ENCODE data around the gene DOCK9.

DOCK9 gene

GRCh38 chr13:98854448-98854847, 123.4 kb downstream of the DOCK9 start:
- H3K9ac ChIP-seq (ENCODE audit: low read length): no peak overlapping the region
- H3K27ac ChIP-seq (ENCODE audit: low read depth, low read length): no peak overlapping the region
- H3K36me3 ChIP-seq (ENCODE audit: insufficient read depth, low read length): peaks cover 34% of the 10 kb centered on the region
- H3K4me1 ChIP-seq (ENCODE audit: insufficient read depth, low read length): peaks cover 11% of the 10 kb centered on the region
- no peaks in the 10 kb centered on the region for H3K9me3 ChIP-seq (ENCODE audit: low read length)
- H3K27me3 ChIP-seq (ENCODE audit: control insufficient read depth in 1 of 2, insufficient read depth in 2 of 2, low read length in 2 of 2): no peaks in the 10 kb centered on the region
- H3K4me3 ChIP-seq (ENCODE audit: low read depth in 1 of 2, low read length in 2 of 2): no peak overlapping the region

DNA sequence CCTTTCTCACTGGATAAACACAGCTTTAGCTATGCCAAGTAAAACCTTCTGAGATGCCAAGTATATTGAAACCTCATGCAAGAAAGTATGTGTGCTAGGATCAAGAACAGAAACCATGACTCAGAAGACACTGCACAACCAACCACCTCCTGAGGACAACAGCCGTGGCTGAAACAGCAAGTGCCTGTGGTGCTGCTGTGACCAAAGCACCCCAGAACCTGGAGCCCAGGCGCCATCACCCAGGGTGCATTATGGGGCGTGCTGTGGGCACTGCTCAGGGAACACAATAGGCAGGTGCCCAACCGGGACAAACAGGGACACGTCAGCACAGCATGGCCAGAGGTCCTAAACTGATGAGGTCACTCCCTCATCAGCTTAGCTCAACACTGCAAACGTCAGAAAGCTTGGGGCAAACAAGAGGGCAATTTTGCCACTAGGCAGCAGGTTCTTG, 124.1 kb downstream of the DOCK9 start:
- Histone ChIP-seq H3K36me3 (ENCODE audit: insufficient read depth, low read length) (peaks cover 28% of the 10 kb centered on the region), H3K4me1 (ENCODE audit: insufficient read depth, low read length) (peaks cover 9% of the 10 kb centered on the region), H3K9me3 (ENCODE audit: low read length) (no peaks in the 10 kb centered on the region), H3K27me3 (ENCODE audit: control insufficient read depth in 1 of 2, insufficient read depth in 2 of 2, low read length in 2 of 2) (no peaks in the 10 kb centered on the region), H3K27ac (ENCODE audit: low read depth, low read length) (no peak overlapping the region), H3K4me3 (ENCODE audit: low read depth in 1 of 2, low read length in 2 of 2) (no peak overlapping the region), H3K9ac (ENCODE audit: low read length) (no peak overlapping the region)

DNA sequence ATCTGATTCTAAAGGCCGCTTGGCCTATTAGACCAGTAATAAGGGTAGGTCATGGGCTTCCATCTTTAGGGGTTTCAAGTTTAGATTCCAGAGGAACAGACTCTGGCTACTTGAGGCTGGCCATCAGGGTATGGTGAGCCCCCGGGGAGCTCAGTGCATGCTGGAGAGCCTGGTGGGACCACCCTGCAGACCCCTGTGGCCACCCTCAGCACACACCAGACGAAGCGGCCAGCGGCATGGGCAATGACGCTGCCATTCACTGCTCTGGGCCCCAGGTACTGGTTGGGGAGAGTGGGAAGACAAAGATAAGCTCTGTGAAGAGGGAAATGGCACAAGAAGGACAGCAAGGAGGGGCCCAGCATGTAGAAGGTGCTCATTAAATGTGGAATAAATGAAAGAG, 126.6 kb downstream of the DOCK9 start:
- H3K36me3 ChIP-seq (ENCODE audit: insufficient read depth, low read length): peaks cover 30% of the 10 kb centered on the region
- H3K4me1 ChIP-seq (ENCODE audit: insufficient read depth, low read length): no peaks in the 10 kb centered on the region
- H3K27me3 ChIP-seq (ENCODE audit: control insufficient read depth in 1 of 2, insufficient read depth in 2 of 2, low read length in 2 of 2): no peaks in the 10 kb centered on the region
- H3K9ac ChIP-seq (ENCODE audit: low read length): no peak overlapping the region
- H3K9me3 ChIP-seq (ENCODE audit: low read length): no peaks in the 10 kb centered on the region
- no peak overlapping the region for H3K4me3 ChIP-seq (ENCODE audit: low read depth in 1 of 2, low read length in 2 of 2)
- H3K27ac ChIP-seq (ENCODE audit: low read depth, low read length): no peak overlapping the region

- Histone ChIP-seq H3K4me1 (ENCODE audit: insufficient read depth, low read length) (no peaks in the 10 kb centered on the region), H3K9me3 (ENCODE audit: low read length) (no peaks in the 10 kb centered on the region), H3K4me3 (ENCODE audit: low read depth in 1 of 2, low read length in 2 of 2) (no peak overlapping the region), H3K9ac (ENCODE audit: low read length) (no peak overlapping the region), H3K27ac (ENCODE audit: low read depth, low read length) (no peak overlapping the region), H3K36me3 (ENCODE audit: insufficient read depth, low read length) (peaks cover 24% of the 10 kb centered on the region), H3K27me3 (ENCODE audit: control insufficient read depth in 1 of 2, insufficient read depth in 2 of 2, low read length in 2 of 2) (no peaks in the 10 kb centered on the region)
These were observed 129.1 kb downstream of the DOCK9 start for GRCh38 chr13:98848746-98849145.

DNA sequence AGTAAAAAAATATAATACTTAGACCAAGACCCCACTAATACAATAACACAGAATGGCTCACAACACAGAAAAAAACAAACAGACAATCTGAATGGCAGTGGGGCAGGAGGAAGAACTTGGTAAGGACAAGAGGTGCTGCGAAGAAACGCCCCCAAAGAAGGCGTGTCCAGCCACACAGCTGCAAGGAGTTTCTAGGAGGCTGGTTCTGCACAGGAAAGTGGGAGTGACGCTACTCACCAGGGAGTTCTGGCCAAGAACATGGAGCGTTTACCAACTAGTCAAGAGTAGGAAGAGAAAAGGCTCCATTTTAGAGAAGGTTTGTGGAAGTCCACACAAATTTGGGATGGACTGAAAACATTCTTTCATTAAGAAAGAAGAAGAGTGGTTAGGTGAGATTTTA, 130.1 kb downstream of the DOCK9 start:
- Histone ChIP-seq H3K4me3 (ENCODE audit: low read depth in 1 of 2, low read length in 2 of 2) (no peak overlapping the region), H3K9me3 (ENCODE audit: low read length) (no peaks in the 10 kb centered on the region), H3K27me3 (ENCODE audit: control insufficient read depth in 1 of 2, insufficient read depth in 2 of 2, low read length in 2 of 2) (no peaks in the 10 kb centered on the region), H3K4me1 (ENCODE audit: insufficient read depth, low read length) (no peaks in the 10 kb centered on the region), H3K36me3 (ENCODE audit: insufficient read depth, low read length) (peaks cover 23% of the 10 kb centered on the region), H3K27ac (ENCODE audit: low read depth, low read length) (no peak overlapping the region), H3K9ac (ENCODE audit: low read length) (no peak overlapping the region)

- Histone ChIP-seq H3K27ac (ENCODE audit: low read depth, low read length) (no peak overlapping the region), H3K9ac (ENCODE audit: low read length) (no peak overlapping the region), H3K27me3 (ENCODE audit: control insufficient read depth in 1 of 2, insufficient read depth in 2 of 2, low read length in 2 of 2) (no peaks in the 10 kb centered on the region), H3K4me3 (ENCODE audit: low read depth in 1 of 2, low read length in 2 of 2) (no peak overlapping the region), H3K9me3 (ENCODE audit: low read length) (no peaks in the 10 kb centered on the region), H3K4me1 (ENCODE audit: insufficient read depth, low read length) (no peaks in the 10 kb centered on the region), H3K36me3 (ENCODE audit: insufficient read depth, low read length) (peaks cover 23% of the 10 kb centered on the region)
These were observed 130.9 kb downstream of the DOCK9 start for GRCh38 chr13:98846986-98847385.

DNA sequence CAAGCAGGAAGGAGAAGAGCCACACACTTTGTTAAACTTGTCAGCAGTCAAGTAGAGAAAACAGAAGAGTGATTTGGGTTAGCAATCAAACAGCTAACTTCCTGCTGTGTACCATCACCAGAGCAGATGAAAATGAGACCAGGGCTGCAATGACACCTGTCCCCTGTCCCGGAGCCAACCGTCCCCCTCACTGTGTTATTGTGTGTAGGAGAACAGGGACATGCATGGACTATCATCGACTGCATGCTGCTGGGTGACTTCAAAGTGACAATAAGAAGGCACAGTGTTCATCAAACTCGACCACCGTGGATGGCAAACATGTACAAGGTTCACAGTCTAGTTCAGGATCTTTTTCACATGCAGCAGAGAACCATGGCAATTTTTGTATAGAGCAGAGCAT, 131.3 kb downstream of the DOCK9 start:
- Histone ChIP-seq H3K9me3 (ENCODE audit: low read length) (no peaks in the 10 kb centered on the region), H3K27me3 (ENCODE audit: control insufficient read depth in 1 of 2, insufficient read depth in 2 of 2, low read length in 2 of 2) (no peaks in the 10 kb centered on the region), H3K36me3 (ENCODE audit: insufficient read depth, low read length) (peaks cover 23% of the 10 kb centered on the region), H3K4me1 (ENCODE audit: insufficient read depth, low read length) (no peaks in the 10 kb centered on the region), H3K9ac (ENCODE audit: low read length) (no peak overlapping the region), H3K4me3 (ENCODE audit: low read depth in 1 of 2, low read length in 2 of 2) (no peak overlapping the region), H3K27ac (ENCODE audit: low read depth, low read length) (no peak overlapping the region)

DNA sequence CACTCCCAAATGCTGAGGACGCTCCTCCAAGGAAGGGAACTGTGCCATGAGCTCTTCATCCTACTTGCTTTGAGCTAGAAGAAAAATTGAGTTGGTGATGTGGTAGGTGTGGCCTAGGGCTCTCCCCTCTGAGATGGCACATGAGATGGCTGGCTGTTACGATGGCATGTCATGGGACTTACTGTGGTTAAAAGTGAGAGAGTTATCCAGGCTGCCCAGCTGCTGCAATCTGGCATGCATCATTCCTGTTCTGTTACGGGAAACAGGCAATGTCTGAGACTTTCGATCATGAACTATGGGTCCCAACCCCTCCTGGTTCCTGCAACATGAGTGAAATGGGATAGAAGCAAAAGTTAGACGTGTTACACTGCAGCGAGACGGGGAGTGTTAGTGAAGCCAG, 132.1 kb downstream of the DOCK9 start:
- Histone ChIP-seq H3K27me3 (ENCODE audit: control insufficient read depth in 1 of 2, insufficient read depth in 2 of 2, low read length in 2 of 2) (no peaks in the 10 kb centered on the region), H3K4me1 (ENCODE audit: insufficient read depth, low read length) (no peaks in the 10 kb centered on the region), H3K4me3 (ENCODE audit: low read depth in 1 of 2, low read length in 2 of 2) (no peak overlapping the region), H3K36me3 (ENCODE audit: insufficient read depth, low read length) (peaks cover 19% of the 10 kb centered on the region), H3K9me3 (ENCODE audit: low read length) (no peaks in the 10 kb centered on the region), H3K27ac (ENCODE audit: low read depth, low read length) (no peak overlapping the region), H3K9ac (ENCODE audit: low read length) (no peak overlapping the region)

DNA sequence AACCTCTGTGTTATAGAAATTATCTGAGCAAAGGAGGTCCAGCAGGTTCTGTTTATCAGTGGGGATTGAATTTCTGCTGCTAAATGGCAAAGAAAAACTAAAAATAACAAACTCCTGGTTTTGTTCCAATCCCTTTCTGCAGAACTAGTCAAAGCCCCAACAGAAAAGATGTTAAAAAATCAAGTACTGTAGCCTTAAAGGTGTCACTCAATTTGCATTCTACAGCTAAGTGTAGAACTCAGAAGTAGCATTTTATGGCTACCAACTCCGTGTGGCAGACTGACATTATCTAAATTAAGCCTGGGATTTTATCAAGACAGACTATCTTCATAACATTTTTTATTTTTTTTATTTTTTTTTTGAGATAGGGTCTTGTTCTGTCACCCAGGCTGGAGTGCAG, 133.8 kb downstream of the DOCK9 start:
- Histone ChIP-seq H3K9ac (ENCODE audit: low read length) (no peak overlapping the region), H3K27me3 (ENCODE audit: control insufficient read depth in 1 of 2, insufficient read depth in 2 of 2, low read length in 2 of 2) (no peaks in the 10 kb centered on the region), H3K4me1 (ENCODE audit: insufficient read depth, low read length) (no peaks in the 10 kb centered on the region), H3K36me3 (ENCODE audit: insufficient read depth, low read length) (peaks cover 20% of the 10 kb centered on the region), H3K9me3 (ENCODE audit: low read length) (no peaks in the 10 kb centered on the region), H3K4me3 (ENCODE audit: low read depth in 1 of 2, low read length in 2 of 2) (no peak overlapping the region), H3K27ac (ENCODE audit: low read depth, low read length) (no peak overlapping the region)

DNA sequence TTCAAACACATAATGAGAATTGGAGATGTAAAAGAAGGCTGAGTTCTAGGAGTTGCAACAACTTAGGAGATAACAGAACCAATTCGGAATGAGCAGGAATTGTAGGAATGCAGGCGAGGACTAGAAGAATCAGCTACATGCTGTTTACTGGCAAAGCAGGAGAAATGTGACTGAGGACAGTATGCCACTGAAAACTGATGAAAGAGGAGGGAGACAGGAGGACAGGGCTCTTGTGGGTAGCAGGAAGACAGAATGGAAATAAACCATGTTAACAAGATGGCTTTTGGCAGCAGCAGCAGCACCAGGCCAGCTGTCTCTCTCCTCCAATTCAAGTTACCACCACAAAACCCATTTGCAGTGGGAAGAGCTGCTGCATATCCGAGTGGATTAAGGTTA, 134.4 kb downstream of the DOCK9 start:
- no peak overlapping the region for H3K9ac ChIP-seq (ENCODE audit: low read length)
- peaks cover 21% of the 10 kb centered on the region for H3K36me3 ChIP-seq (ENCODE audit: insufficient read depth, low read length)
- H3K4me3 ChIP-seq (ENCODE audit: low read depth in 1 of 2, low read length in 2 of 2): no peak overlapping the region
- H3K27ac ChIP-seq (ENCODE audit: low read depth, low read length): no peak overlapping the region
- H3K27me3 ChIP-seq (ENCODE audit: control insufficient read depth in 1 of 2, insufficient read depth in 2 of 2, low read length in 2 of 2): no peaks in the 10 kb centered on the region
- H3K4me1 ChIP-seq (ENCODE audit: insufficient read depth, low read length): no peaks in the 10 kb centered on the region
- no peaks in the 10 kb centered on the region for H3K9me3 ChIP-seq (ENCODE audit: low read length)

DNA sequence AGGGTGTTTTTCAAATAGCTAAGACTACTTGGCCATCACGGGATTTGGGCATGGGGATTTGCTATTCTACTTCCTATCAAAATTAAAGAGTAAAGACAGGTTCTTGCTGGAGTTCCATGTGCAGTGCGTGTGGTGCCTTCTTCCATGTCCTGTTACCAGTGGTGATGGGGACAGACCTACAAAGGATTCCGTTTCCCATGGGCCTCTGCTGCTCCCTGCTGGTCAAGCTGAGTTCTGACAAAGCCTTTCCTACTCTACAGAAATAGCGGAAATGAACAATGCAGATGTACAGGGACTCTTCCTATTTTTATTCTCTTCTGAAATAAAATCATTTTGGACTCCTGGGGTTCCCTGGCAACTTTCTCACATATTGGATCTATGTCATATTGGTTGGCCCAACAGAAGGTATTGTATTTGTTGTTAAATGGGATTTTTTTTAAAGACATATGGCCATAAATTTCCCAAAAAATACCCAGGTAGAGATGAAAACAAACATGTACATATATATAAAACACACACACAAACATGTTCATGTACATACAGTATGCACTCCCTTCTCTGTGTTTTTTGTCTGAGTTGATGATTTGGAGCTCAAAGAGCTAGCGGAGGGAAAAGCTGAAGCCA, 134.9 kb downstream of the DOCK9 start:
- H3K27me3 ChIP-seq (ENCODE audit: control insufficient read depth in 1 of 2, insufficient read depth in 2 of 2, low read length in 2 of 2): no peaks in the 10 kb centered on the region
- no peak overlapping the region for H3K4me3 ChIP-seq (ENCODE audit: low read depth in 1 of 2, low read length in 2 of 2)
- no peaks in the 10 kb centered on the region for H3K9me3 ChIP-seq (ENCODE audit: low read length)
- H3K27ac ChIP-seq (ENCODE audit: low read depth, low read length): no peak overlapping the region
- peaks cover 22% of the 10 kb centered on the region for H3K36me3 ChIP-seq (ENCODE audit: insufficient read depth, low read length)
- no peak overlapping the region for H3K9ac ChIP-seq (ENCODE audit: low read length)
- no peaks in the 10 kb centered on the region for H3K4me1 ChIP-seq (ENCODE audit: insufficient read depth, low read length)

- Histone ChIP-seq H3K27me3 (ENCODE audit: control insufficient read depth in 1 of 2, insufficient read depth in 2 of 2, low read length in 2 of 2) (no peaks in the 10 kb centered on the region), H3K9ac (ENCODE audit: low read length) (no peak overlapping the region), H3K4me1 (ENCODE audit: insufficient read depth, low read length) (no peaks in the 10 kb centered on the region), H3K36me3 (ENCODE audit: insufficient read depth, low read length) (peaks cover 29% of the 10 kb centered on the region), H3K27ac (ENCODE audit: low read depth, low read length) (no peak overlapping the region), H3K9me3 (ENCODE audit: low read length) (no peaks in the 10 kb centered on the region), H3K4me3 (ENCODE audit: low read depth in 1 of 2, low read length in 2 of 2) (no peak overlapping the region)
These were observed 135.8 kb downstream of the DOCK9 start for GRCh38 chr13:98842070-98842469.
